T-helper 1 cell treated with Interleukin-12 subunit alpha and Interleukin-12 subunit beta and Interleukin-4 antibody, amounts not matched to agents 30 μg/mL and 1 μg/mL, for 36 hours (primary cell): Measurements from ENCODE around the gene IGSF8.

Experiments used
- H3K27ac Mint-ChIP-seq: one replicate; pipeline ENCODE4 v1.8.0; 2021; ENCODE audit warnings: mild to moderate bottlenecking, mixed read lengths
- H3K27me3 Mint-ChIP-seq: one replicate; pipeline ENCODE4 v1.8.0; 2021; ENCODE audit warnings: low read depth, mixed read lengths
- H3K36me3 Mint-ChIP-seq: one replicate; pipeline ENCODE4 v1.8.0; 2021; ENCODE audit warnings: low read depth, mixed read lengths
- H3K4me1 Mint-ChIP-seq: one replicate; pipeline ENCODE4 v1.8.0; 2021; ENCODE audit warnings: low read depth, mixed read lengths
- H3K4me3 Mint-ChIP-seq: one replicate; pipeline ENCODE4 v1.8.0; 2021; ENCODE audit warnings: mild to moderate bottlenecking, moderate library complexity, mixed read lengths
- H3K9me3 Mint-ChIP-seq: one replicate; pipeline ENCODE4 v1.8.0; 2021; ENCODE audit warnings: mixed read lengths

Gene IGSF8

DNA sequence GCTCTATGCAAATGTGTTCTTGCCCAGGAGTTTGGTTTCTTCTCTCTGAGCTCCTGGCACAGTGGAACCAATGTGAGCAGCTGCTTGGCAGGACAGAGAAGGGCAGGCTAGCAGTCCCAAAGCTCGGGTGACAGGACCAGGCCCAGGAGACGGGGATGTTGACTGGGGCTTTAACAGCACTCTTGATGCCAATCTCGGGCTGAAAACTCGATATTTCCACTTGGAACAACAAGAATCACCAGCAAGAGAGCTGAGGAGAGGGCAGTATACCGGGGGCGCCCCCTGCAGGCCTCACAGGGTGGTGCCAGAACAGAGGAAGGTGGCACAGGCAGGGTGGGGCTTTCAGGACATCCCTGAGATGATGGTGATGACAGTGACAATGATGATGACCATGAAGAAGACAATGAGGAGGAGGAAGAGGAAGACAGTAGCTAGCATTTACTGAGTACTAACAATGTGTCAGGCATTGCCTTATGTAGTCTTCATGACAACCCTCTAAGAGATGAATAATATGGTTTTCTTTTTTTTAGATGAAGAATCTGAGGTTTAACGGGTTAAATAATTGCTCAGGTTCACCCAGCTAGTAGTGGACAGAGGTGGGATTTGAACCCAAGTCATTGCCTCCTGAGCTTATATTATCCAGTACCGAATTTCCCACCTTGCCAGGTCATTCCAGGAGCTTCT, 19.8 kb downstream of the IGSF8 start:
- no peak overlapping the region for H3K4me3 Mint-ChIP-seq
- peaks cover 54% of the 10 kb centered on the region for H3K27me3 Mint-ChIP-seq
- peaks cover 2% of the 10 kb centered on the region for H3K4me1 Mint-ChIP-seq
- no peaks in the 10 kb centered on the region for H3K9me3 Mint-ChIP-seq
- H3K36me3 Mint-ChIP-seq: no peaks in the 10 kb centered on the region
- no peak overlapping the region for H3K27ac Mint-ChIP-seq

DNA sequence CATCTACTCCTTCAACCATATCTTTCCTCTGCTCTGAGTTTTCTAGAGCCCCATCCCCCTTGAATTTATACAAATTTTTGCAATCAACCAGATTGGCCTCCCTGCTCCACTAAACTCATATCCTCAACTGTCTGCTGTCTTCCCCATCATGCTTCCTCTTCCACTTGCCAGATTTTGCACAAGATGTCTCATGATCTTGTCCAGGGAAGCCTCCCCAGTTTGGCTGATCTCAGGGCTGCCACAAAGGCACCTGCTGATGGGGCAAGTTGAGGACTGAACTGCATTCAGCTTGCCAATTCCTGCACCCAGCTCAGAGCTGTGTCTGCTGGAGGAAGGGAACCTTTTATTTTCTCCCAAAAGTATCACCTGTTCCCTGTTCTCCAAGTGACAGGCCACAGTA, 20.9 kb downstream of the IGSF8 start:
- no peaks in the 10 kb centered on the region for H3K9me3 Mint-ChIP-seq
- no peaks in the 10 kb centered on the region for H3K36me3 Mint-ChIP-seq
- H3K27ac Mint-ChIP-seq: no peak overlapping the region
- H3K27me3 Mint-ChIP-seq: peaks cover 45% of the 10 kb centered on the region
- H3K4me3 Mint-ChIP-seq: no peak overlapping the region
- peaks cover 2% of the 10 kb centered on the region for H3K4me1 Mint-ChIP-seq

GRCh38 chr1:160076295-160076694, 22.1 kb downstream of the IGSF8 start:
- Mint-ChIP-seq H3K9me3 (no peaks in the 10 kb centered on the region), H3K27ac (no peak overlapping the region), H3K27me3 (peaks cover 44% of the 10 kb centered on the region), H3K4me3 (no peak overlapping the region), H3K36me3 (no peaks in the 10 kb centered on the region), H3K4me1 (peaks cover 5% of the 10 kb centered on the region)

- no peak overlapping the region for H3K4me3 Mint-ChIP-seq
- H3K27me3 Mint-ChIP-seq: peaks cover 42% of the 10 kb centered on the region
- H3K27ac Mint-ChIP-seq: no peak overlapping the region
- peaks cover 4% of the 10 kb centered on the region for H3K4me1 Mint-ChIP-seq
- H3K9me3 Mint-ChIP-seq: no peaks in the 10 kb centered on the region
- H3K36me3 Mint-ChIP-seq: no peaks in the 10 kb centered on the region
Observed at GRCh38 chr1:160075836-160076235, 22.6 kb downstream of the IGSF8 start.

DNA sequence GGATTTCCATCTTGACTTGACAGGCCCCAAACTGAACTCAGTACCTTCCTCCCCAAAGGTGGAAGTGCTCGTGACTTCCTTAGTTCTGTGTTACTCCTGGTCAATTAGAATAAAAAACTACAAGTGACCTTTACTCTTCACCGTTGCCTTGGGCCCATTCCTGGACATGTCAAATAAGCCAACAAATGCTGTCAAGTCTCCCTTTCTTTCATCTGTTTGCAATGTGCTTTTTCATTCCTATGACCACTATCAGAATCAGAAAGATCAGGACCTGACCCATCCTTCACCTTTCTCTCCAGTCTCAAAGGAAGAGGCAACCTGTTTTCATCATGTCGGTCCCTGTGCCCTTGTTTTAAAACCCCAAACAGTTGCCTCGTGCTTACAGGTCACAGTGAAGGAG, 23.6 kb downstream of the IGSF8 start:
- no peaks in the 10 kb centered on the region for H3K36me3 Mint-ChIP-seq
- H3K27me3 Mint-ChIP-seq: peaks cover 41% of the 10 kb centered on the region
- H3K4me3 Mint-ChIP-seq: no peak overlapping the region

DNA sequence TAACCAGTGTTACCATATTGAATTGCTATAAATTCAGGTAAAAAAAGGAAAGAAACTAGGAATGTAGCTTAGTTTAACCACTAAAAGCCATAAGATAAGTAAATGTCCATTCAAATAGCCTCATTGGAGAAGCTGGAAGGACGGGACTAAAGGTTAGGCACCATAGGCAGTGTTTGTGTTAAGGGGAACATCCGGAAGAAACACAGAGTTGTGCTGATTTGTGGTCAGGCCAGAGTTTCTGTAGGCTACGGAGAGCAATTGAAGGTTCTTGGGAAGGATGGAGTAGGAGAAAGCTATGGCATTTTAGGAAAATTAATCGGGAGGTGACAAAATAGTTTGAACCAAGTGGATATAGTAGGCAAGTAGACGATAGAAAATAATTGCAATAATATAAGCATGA, 27.1 kb downstream of the IGSF8 start:
- peaks cover 13% of the 10 kb centered on the region for H3K4me1 Mint-ChIP-seq
- H3K36me3 Mint-ChIP-seq: no peaks in the 10 kb centered on the region
- H3K9me3 Mint-ChIP-seq: no peaks in the 10 kb centered on the region
- no peak overlapping the region for H3K27ac Mint-ChIP-seq
- H3K27me3 Mint-ChIP-seq: peaks cover 53% of the 10 kb centered on the region
- no peak overlapping the region for H3K4me3 Mint-ChIP-seq

More for the DNA sequence above, 23.6 kb downstream of the IGSF8 start:
- Mint-ChIP-seq H3K27ac (no peak overlapping the region), H3K4me1 (peaks cover 10% of the 10 kb centered on the region), H3K9me3 (no peaks in the 10 kb centered on the region)

GRCh38 chr1:160070243-160071163, 27.9 kb downstream of the IGSF8 start:
- peaks cover 59% of the 10 kb centered on the region for H3K27me3 Mint-ChIP-seq
- H3K4me1 Mint-ChIP-seq: peaks cover 13% of the 10 kb centered on the region
- H3K27ac Mint-ChIP-seq: no peak overlapping the region
- H3K4me3 Mint-ChIP-seq: peak overlapping the region; percentile 86
- no peaks in the 10 kb centered on the region for H3K36me3 Mint-ChIP-seq
- no peaks in the 10 kb centered on the region for H3K9me3 Mint-ChIP-seq

DNA sequence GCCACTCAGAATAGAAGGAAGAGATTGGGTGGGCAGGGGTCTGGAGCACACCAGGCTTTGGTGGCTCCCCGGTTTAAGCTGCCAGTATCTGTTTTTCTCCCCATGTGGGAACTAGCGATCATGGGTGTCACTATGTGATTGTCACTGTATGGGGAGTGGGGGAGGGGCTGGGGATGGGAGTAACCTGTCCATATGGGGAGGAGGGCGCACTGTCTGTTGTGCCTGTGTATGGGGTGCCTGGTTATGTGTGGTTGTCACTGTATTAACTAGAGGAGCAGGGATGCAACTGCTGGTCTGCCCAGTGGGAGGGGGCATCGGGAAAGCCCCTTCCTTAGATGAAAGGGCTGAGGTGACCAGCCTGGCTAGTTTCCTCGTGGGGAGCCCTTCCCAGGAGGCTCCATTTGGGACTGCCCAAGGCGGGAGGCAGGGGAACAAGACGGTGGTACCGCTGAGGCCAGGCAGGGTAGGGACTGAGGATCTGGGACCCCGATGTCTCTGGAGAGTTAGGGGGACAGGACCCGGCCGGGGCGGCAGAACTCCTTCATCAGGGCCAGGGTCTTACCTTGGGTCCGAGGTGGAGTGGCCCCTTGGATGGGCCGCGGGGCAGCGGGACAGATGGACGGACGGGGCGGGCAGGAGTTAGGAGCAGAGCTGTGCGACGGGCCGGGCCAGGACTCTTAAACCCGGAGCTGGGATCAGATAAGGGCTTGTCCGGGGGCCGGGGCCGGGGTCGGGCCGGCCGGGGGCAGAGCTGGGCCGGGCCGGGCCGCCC, 28.8 kb downstream of the IGSF8 start, which contains the start of gene KCNJ10:
TSS of gene KCNJ10 (minus strand) at position 701 of the 772 bp plus-strand sequence. CDS start 27,628 bp downstream, outside the sequence.
- peaks cover 63% of the 10 kb centered on the region for H3K27me3 Mint-ChIP-seq
- peak within 1 kb of the TSS; percentile 86 for H3K4me3 Mint-ChIP-seq
- H3K4me1 Mint-ChIP-seq: peaks cover 13% of the 10 kb centered on the region
- H3K9me3 Mint-ChIP-seq: no peaks in the 10 kb centered on the region
- H3K36me3 Mint-ChIP-seq: no peaks in the 10 kb centered on the region
- H3K27ac Mint-ChIP-seq: no peak within 1 kb of the TSS

GRCh38 chr1:160068225-160068624, 30.2 kb downstream of the IGSF8 start:
- no peak overlapping the region for H3K4me3 Mint-ChIP-seq

GRCh38 chr1:160066829-160067745, 31.3 kb downstream of the IGSF8 start:
- Mint-ChIP-seq H3K36me3 (no peaks in the 10 kb centered on the region), H3K27me3 (peaks cover 76% of the 10 kb centered on the region), H3K9me3 (no peaks in the 10 kb centered on the region), H3K4me3 (no peak overlapping the region), H3K27ac (no peak overlapping the region), H3K4me1 (peaks cover 13% of the 10 kb centered on the region)

More at GRCh38 chr1:160068225-160068624, 30.2 kb downstream of the IGSF8 start:
- Mint-ChIP-seq H3K9me3 (no peaks in the 10 kb centered on the region), H3K36me3 (no peaks in the 10 kb centered on the region), H3K27ac (no peak overlapping the region), H3K4me1 (peaks cover 13% of the 10 kb centered on the region), H3K27me3 (peaks cover 74% of the 10 kb centered on the region)

DNA sequence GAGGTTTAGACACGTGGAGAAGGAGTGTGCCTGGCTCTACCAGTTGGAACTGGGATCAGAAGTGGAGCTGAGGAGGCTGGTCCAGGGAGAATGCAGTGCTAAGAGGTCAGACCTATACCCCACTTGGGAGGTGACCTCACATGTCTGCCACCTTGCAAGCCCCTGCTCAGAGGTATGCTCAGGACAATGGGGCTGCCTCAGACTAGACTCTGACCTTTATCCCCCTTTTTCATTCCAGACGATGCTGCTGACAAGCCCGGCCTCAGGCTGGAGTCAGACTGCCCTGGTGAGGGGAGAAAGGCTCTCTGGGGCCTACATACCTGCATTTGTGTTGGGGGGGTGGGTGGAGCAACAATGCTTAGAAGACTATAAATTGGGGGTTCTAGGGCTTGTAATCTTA, 33.7 kb downstream of the IGSF8 start:
- H3K36me3 Mint-ChIP-seq: no peaks in the 10 kb centered on the region
- H3K4me1 Mint-ChIP-seq: peaks cover 2% of the 10 kb centered on the region
- no peaks in the 10 kb centered on the region for H3K9me3 Mint-ChIP-seq
- peaks cover 61% of the 10 kb centered on the region for H3K27me3 Mint-ChIP-seq
- H3K4me3 Mint-ChIP-seq: no peak overlapping the region
- no peak overlapping the region for H3K27ac Mint-ChIP-seq

- no peaks in the 10 kb centered on the region for H3K36me3 Mint-ChIP-seq
- no peak overlapping the region for H3K27ac Mint-ChIP-seq
- H3K4me3 Mint-ChIP-seq: no peak overlapping the region
- H3K4me1 Mint-ChIP-seq: no peaks in the 10 kb centered on the region
- H3K9me3 Mint-ChIP-seq: no peaks in the 10 kb centered on the region
- peaks cover 56% of the 10 kb centered on the region for H3K27me3 Mint-ChIP-seq
Observed at GRCh38 chr1:160064164-160064563, 34.3 kb downstream of the IGSF8 start.

DNA sequence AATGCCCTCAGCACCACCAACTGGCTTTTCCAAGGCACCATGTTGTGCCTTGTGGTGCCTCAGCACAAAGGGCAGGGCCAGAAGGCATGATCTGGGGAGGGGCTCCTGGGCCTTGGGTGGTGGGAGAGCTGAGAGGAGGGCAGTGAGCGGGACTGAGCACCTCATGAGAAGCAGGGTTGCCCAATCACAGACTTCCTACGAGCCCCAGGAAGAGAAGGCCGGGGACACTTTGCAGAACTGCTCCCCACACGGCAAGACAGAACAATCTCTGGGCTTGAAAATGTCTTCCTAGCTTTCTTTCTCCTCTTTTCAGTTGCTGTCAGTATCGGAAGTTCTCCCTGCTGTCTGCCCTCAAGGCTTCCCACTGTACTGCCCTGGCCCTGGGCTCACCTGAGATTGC, 35.2 kb downstream of the IGSF8 start:
- H3K27ac Mint-ChIP-seq: no peak overlapping the region

DNA sequence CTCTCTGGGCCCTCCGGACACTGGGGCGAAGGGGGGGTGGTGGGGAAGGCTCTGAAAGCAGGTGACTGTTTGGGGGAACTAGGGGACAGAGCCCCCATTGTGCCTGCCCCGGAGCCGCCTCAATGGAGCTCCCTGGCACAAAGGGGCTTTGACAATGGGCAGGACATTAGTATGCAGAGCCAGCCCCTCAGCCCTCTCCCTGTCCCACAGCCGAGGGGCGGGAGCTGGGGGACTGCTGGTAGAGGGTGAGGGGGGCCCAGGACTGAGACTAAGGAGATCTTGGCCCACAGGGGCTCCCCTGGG, 36.2 kb downstream of the IGSF8 start:
- H3K4me1 Mint-ChIP-seq: no peaks in the 10 kb centered on the region
- no peak overlapping the region for H3K27ac Mint-ChIP-seq
- H3K36me3 Mint-ChIP-seq: no peaks in the 10 kb centered on the region
- H3K9me3 Mint-ChIP-seq: no peaks in the 10 kb centered on the region
- no peak overlapping the region for H3K4me3 Mint-ChIP-seq
- H3K27me3 Mint-ChIP-seq: peaks cover 45% of the 10 kb centered on the region

More for the DNA sequence above, 35.2 kb downstream of the IGSF8 start:
- Mint-ChIP-seq H3K4me3 (no peak overlapping the region), H3K4me1 (no peaks in the 10 kb centered on the region), H3K9me3 (no peaks in the 10 kb centered on the region), H3K27me3 (peaks cover 46% of the 10 kb centered on the region), H3K36me3 (no peaks in the 10 kb centered on the region)
